Right lobe of liver (tissue), 4 donors: ENCODE data around the gene GOT1.

ENCODE experiments used
- POLR2A ChIP-seq: fragments of 450-650 bp; IDR thresholded peaks from one replicate; pipeline ENCODE4 v1.6.1; 2017; ENCODE audit warnings: antibody characterized with exemption, mild to moderate bottlenecking
- TF ChIP-seq, protein P1 (sequence below), 4 donors: fragments of 200-600 bp in 3 of 4; fragments of 450-650 bp in 1 of 4; IDR thresholded peaks; one replicate each; pipeline versions ENCODE4 v1.5.1 to v1.8.0; 2016 to 2022; ENCODE audit warnings: antibody characterized with exemption in 4 of 4, mild to moderate bottlenecking in 2 of 4
- donor health status: DM: no; HTN: no; CAD: no.
- donor health status: DM: no; HTN: no; CAD: no.
- donor health status: DM: no; HTN: yes; CAD: no.

GRCh38 chr10:99364125-99364524, 66.3 kb downstream of the GOT1 start:
- TF ChIP-seq POLR2A: no peak
- TF ChIP-seq, protein P1, sequence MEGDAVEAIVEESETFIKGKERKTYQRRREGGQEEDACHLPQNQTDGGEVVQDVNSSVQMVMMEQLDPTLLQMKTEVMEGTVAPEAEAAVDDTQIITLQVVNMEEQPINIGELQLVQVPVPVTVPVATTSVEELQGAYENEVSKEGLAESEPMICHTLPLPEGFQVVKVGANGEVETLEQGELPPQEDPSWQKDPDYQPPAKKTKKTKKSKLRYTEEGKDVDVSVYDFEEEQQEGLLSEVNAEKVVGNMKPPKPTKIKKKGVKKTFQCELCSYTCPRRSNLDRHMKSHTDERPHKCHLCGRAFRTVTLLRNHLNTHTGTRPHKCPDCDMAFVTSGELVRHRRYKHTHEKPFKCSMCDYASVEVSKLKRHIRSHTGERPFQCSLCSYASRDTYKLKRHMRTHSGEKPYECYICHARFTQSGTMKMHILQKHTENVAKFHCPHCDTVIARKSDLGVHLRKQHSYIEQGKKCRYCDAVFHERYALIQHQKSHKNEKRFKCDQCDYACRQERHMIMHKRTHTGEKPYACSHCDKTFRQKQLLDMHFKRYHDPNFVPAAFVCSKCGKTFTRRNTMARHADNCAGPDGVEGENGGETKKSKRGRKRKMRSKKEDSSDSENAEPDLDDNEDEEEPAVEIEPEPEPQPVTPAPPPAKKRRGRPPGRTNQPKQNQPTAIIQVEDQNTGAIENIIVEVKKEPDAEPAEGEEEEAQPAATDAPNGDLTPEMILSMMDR (IDR thresholded peaks at IDR 0.05): no peak
